Activated T-helper 1 cell treated with anti-CD3 and anti-CD28 coated beads, Interleukin-12 subunit alpha, Interleukin-12 subunit beta, Interleukin-2, Interleukin-4 antibody, amounts not matched to agents 30 ng/mL and 10 ng/mL and 1 ng/mL, durations not matched to agents 14 hours and 24 hours and 36 hours (primary cell): Measurements from ENCODE around the gene SF3B2. TPM values are rescaled to one million over a fixed set of nuclear protein-coding genes. Genes with fewer than 3 reads are reported as not detected.

Source experiments
- DNase-seq: peaks from one replicate; pipeline ENCODE4 v3.0.0; 2021; ENCODE audit warnings: low spot score
- H3K27ac Mint-ChIP-seq: one replicate; pipeline ENCODE4 v1.8.0; 2021; ENCODE audit warnings: mild to moderate bottlenecking, mixed read lengths
- H3K27me3 Mint-ChIP-seq: one replicate; pipeline ENCODE4 v1.8.0; 2022; ENCODE audit warnings: mild to moderate bottlenecking, moderate library complexity, mixed read lengths; ENCODE audit not compliant: insufficient read depth
- H3K36me3 Mint-ChIP-seq: one replicate; pipeline ENCODE4 v1.8.0; 2021; ENCODE audit warnings: low read depth, mixed read lengths
- H3K4me1 Mint-ChIP-seq: one replicate; pipeline ENCODE4 v1.8.0; 2021; ENCODE audit warnings: low read depth, mixed read lengths
- H3K4me3 Mint-ChIP-seq: one replicate; pipeline ENCODE4 v1.8.0; 2021; ENCODE audit warnings: mild to moderate bottlenecking, moderate library complexity, mixed read lengths
- H3K9me3 Mint-ChIP-seq: one replicate; pipeline ENCODE4 v1.8.0; 2021; ENCODE audit warnings: mixed read lengths
- intact Hi-C: fragments of 100-400 bp; cut with micrococcal nuclease; formaldehyde crosslinking; loops from one replicate; pipeline ENCODE4 v1.15.1; 2024
- total RNA-seq: library from RNA; stranded (reverse); gene quantifications from 2 replicates; pipeline ENCODE4 v1.2.3, GENCODE V29; 2022

Gene SF3B2
- total RNA-seq, 1 donor from 2014 or later = 267 TPM

DNA sequence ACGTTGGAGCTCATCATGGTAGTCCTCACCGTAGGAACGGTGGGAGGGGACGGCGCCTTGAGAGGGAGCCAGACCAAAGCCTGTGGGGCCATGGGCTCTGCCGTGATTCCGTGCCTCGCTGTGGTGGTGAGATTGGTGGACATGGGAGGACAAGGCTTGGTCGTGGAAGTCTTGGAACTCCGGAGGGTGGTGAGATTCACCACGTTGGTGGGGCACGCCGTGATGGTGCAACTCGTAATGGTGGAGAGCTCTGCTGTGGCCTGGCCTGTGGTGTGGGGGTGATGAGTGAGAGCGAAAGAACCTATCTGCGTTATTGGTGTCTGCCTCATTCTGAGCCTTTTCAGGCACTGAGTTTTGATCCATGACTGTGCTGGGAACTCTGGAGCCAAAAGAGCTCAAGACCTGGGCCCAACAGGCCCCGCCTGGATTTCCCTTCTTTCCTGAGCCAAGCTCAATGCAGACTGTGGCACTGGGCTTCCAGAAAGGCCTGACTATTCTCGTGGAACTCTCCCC lies 26.1 kb upstream of the SF3B2 start, which contains the start of gene CATSPER1:
Gene CATSPER1 (minus strand): TSS at position 463 of the 513 bp plus-strand sequence. CDS start 100 bp downstream, at position 363.
- intact Hi-C loops = no loop called here
- Mint-ChIP-seq H3K27me3 (peaks cover 13% of the 10 kb centered on the region), H3K27ac (no peak within 1 kb of the TSS), H3K4me1 (peaks cover 6% of the 10 kb centered on the region), H3K36me3 (no peaks in the 10 kb centered on the region), H3K9me3 (no peaks in the 10 kb centered on the region), H3K4me3 (no peak within 1 kb of the TSS)
- DNase-seq = no peak

DNA sequence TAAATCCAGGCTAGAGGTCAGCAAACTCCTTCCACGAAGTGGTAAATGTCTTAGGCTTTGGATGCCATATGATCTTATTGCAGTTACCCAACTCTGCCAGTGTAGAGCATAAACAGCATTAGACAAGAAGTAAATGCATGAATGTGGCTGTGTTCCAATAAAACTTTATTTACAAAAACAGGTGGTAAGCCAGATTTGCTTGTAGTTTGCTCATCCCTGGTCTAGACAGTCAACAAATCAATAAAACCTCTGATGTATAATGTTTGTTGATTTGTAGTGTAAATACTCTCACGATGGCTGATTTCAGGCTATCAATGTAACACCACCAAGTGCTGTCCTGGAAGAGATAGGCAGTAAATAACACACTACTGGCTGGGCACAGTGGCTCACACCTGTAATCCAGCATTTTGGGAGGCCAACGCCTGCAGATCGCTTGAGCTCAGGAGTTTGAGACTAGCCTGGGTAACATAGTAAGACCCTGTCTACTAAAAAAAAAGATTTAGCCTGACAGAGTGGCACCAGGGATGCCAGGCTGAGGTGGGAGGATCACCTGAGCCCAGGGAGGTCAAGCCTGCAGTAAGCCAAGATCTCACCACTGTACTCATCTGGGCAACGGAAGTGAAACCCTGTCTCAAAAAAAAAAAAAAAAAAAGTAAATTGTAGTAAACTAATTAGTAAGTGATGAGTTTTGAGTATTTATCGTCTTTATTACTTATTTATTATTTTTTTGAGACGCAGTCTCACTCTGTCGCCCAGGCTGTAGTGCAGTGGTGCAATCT lies 19.0 kb upstream of the SF3B2 start:
- H3K9me3 Mint-ChIP-seq = no peaks in the 10 kb centered on the region
- DNase-seq = no peak
- no peak overlapping the region for H3K27ac Mint-ChIP-seq
- no peaks in the 10 kb centered on the region for H3K36me3 Mint-ChIP-seq
- peaks cover 8% of the 10 kb centered on the region for H3K27me3 Mint-ChIP-seq
- intact Hi-C loops = no loop called here
- no peaks in the 10 kb centered on the region for H3K4me1 Mint-ChIP-seq
- no peak overlapping the region for H3K4me3 Mint-ChIP-seq

DNA sequence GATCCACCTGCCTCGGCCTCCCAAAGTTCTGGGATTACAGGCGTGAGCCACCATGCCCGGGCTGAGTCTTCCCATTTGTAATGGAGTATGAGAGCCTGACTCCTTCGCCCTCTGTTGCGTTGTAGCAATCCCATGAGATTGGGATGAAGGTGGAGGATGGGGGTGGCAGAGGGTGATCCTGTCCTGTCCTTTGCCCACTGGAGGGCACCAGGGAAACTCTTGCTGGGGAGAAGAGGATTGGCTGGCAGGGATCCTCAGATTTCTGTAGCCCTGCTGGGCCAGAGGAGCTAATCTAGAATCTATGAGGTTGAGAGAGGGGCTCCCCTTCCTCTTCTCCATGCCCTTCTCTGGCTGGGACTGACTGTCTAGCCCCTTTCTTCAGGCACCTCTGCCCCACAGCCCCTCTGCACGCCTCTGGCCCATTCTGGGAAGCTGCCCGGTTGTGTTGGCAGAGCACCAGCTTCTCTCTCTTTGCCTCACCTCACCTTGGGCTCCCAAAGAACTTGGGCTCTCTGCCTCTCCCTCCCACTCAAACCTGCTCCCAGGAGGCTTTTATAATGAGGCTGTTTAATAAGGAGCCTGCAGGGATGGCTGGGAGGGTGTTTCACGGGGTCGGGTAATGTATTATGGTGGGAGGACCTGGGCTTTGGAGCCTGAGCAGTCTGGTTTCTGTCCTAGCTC lies 16.4 kb upstream of the SF3B2 start:
- DNase-seq = no peak
- Mint-ChIP-seq H3K27me3 (peaks cover 10% of the 10 kb centered on the region), H3K4me3 (no peak overlapping the region), H3K9me3 (no peaks in the 10 kb centered on the region), H3K4me1 (no peaks in the 10 kb centered on the region), H3K27ac (no peak overlapping the region), H3K36me3 (no peaks in the 10 kb centered on the region)
- intact Hi-C loops = no loop called here

- intact Hi-C loops = no loop called here
- no peak overlapping the region for H3K4me3 Mint-ChIP-seq
- no peak overlapping the region for H3K27ac Mint-ChIP-seq
- no peaks in the 10 kb centered on the region for H3K9me3 Mint-ChIP-seq
- DNase-seq = no peak
- H3K27me3 Mint-ChIP-seq = peaks cover 10% of the 10 kb centered on the region
- H3K36me3 Mint-ChIP-seq = no peaks in the 10 kb centered on the region
- H3K4me1 Mint-ChIP-seq = no peaks in the 10 kb centered on the region
These were observed 15.8 kb upstream of the SF3B2 start for GRCh38 chr11:66036334-66036710.

- no peak overlapping the region for H3K4me3 Mint-ChIP-seq
- no peaks in the 10 kb centered on the region for H3K9me3 Mint-ChIP-seq
- H3K36me3 Mint-ChIP-seq = no peaks in the 10 kb centered on the region
- intact Hi-C loops = no loop called here
- H3K27me3 Mint-ChIP-seq = peaks cover 10% of the 10 kb centered on the region
- no peak for DNase-seq
- H3K27ac Mint-ChIP-seq = no peak overlapping the region
- H3K4me1 Mint-ChIP-seq = no peaks in the 10 kb centered on the region
These were observed 14.8 kb upstream of the SF3B2 start for GRCh38 chr11:66037327-66037726.

- Mint-ChIP-seq H3K27me3 (peaks cover 13% of the 10 kb centered on the region), H3K4me1 (peaks cover 5% of the 10 kb centered on the region), H3K9me3 (no peaks in the 10 kb centered on the region), H3K4me3 (no peak overlapping the region), H3K27ac (no peak overlapping the region), H3K36me3 (no peaks in the 10 kb centered on the region)
- intact Hi-C loops = no loop called here
- DNase-seq = no peak
These were observed 12.4 kb upstream of the SF3B2 start for GRCh38 chr11:66039765-66040164.

- intact Hi-C loops = no loop called here
- Mint-ChIP-seq H3K27ac (no peak overlapping the region), H3K36me3 (no peaks in the 10 kb centered on the region), H3K4me3 (no peak overlapping the region), H3K27me3 (peaks cover 9% of the 10 kb centered on the region), H3K9me3 (no peaks in the 10 kb centered on the region), H3K4me1 (peaks cover 16% of the 10 kb centered on the region)
- no peak for DNase-seq
These were observed 9.8 kb upstream of the SF3B2 start for GRCh38 chr11:66042227-66042995.

GRCh38 chr11:66042996-66043906 lies 8.9 kb upstream of the SF3B2 start:
- Mint-ChIP-seq H3K4me1 (peaks cover 16% of the 10 kb centered on the region), H3K36me3 (no peaks in the 10 kb centered on the region), H3K27me3 (peaks cover 13% of the 10 kb centered on the region), H3K27ac (no peak overlapping the region), H3K9me3 (no peaks in the 10 kb centered on the region), H3K4me3 (no peak overlapping the region)
- intact Hi-C loops = no loop called here
- no peak for DNase-seq

DNA sequence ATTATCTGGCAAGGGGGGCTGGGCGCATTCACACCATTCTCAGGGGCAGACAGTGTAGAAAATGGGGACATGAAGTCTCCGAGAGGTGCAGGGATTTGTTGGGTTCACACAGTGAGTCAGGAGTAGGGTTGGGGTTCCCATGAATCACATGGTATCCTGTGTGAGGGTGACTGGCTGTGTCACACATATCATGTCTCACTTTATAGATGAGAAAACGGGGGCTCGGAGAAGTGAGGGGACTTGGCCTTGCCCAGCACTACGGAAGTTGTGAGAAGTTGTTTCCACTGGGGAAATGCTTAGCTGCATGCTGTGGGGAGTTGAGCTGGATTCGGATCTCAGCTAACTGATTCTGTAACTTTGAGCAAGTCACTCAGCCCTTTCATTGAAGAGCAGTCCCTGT lies 7.4 kb upstream of the SF3B2 start:
- Mint-ChIP-seq H3K36me3 (no peaks in the 10 kb centered on the region), H3K4me3 (no peak overlapping the region), H3K9me3 (no peaks in the 10 kb centered on the region), H3K4me1 (peaks cover 16% of the 10 kb centered on the region), H3K27me3 (peaks cover 7% of the 10 kb centered on the region), H3K27ac (peak overlapping the region; percentile 11)
- intact Hi-C loops = loop anchor here (1.0 to 2.0 kb wide), 3 partner anchors 22 to 186 kb away; partner anchors contain the start of genes BANF1, CFL1 and EIF1AD
- DNase-seq = no peak

- Mint-ChIP-seq H3K27ac (peak overlapping the region; percentile 11), H3K36me3 (no peaks in the 10 kb centered on the region), H3K27me3 (peaks cover 7% of the 10 kb centered on the region), H3K9me3 (no peaks in the 10 kb centered on the region), H3K4me1 (peaks cover 16% of the 10 kb centered on the region), H3K4me3 (no peak overlapping the region)
- intact Hi-C loops = loop anchor here (2.0 kb wide), 2 partner anchors 42 to 186 kb away; partner anchors contain the start of genes BANF1, CFL1 and EIF1AD
- DNase-seq = peak; percentile 79
These were observed 7.0 kb upstream of the SF3B2 start for GRCh38 chr11:66045177-66045639.

DNA sequence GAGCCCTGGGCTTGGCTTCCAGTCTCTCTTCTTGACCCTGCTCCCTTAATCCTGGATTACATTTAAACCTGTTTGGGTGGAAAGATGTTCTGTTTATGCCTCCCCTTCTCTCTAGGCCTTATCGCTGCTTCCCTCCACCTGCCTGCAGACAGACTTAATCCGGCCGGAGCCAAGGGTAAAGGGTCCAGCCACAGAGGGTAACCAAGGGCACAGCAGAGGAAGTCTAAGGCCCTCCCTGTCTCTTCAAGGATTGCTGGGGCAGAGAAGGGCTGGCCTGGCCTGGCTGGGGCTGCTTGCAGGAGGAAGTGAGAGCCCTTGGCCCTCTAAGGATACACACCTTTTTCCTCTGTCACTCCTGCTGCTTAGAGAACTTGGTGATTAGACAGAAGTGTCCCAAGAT lies 5.3 kb upstream of the SF3B2 start:
- no peak for DNase-seq
- Mint-ChIP-seq H3K36me3 (no peaks in the 10 kb centered on the region), H3K27me3 (peaks cover 7% of the 10 kb centered on the region), H3K4me1 (peaks cover 28% of the 10 kb centered on the region), H3K4me3 (no peak overlapping the region), H3K9me3 (no peaks in the 10 kb centered on the region), H3K27ac (no peak overlapping the region)
- intact Hi-C loops = no loop called here
